SH-SY5Y (cell line): ENCODE results near the gene KCNMB1.

ENCODE experiments used
- GATA2 ChIP-seq: IDR thresholded peaks from 2 replicates; pipeline ENCODE4 v1.6.1; 2011; ENCODE audit warnings: mild to moderate bottlenecking, low read depth, low read length
- GATA3 ChIP-seq: IDR thresholded peaks from 2 replicates; pipeline ENCODE4 v1.6.1; 2011; ENCODE audit warnings: low read depth, mild to moderate bottlenecking, low read length, moderate library complexity

DNA sequence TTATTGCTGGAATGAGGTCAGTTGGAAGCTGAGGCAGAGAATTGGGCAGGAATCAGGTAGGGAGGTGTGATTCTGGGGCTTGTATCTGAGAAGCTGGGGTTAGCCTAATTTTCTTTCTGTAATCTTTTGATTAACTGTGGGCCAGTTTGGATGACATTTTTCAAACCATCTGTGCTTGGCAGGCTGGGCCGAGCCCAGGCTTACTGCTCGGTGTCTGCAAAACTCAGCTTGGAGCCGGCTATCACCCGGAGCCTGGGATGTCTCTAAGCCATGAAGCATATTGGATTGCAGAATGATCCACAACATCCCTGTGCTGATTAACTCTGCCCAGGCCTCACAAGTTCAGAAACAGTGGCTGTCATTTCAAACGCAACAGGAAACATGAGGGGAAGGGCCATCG lies 26.5 kb downstream of the KCNMB1 start:
- TF ChIP-seq GATA2 = no peak
- no peak for TF ChIP-seq GATA3
